ENCODE measurements around the gene NFIC.
A peak's percentile ranks its signal among the peaks of the same experiment; 100 is the strongest.

The NFIC gene

GRCh38 chr19:3433313-3433712 lies 66.9 kb downstream of the NFIC start:
- Histone ChIP-seq H3K4me1 (ENCODE audit: control insufficient read depth, insufficient read depth, low read length) (peaks cover 51% of the 10 kb centered on the region), H3K27me3 (ENCODE audit: control insufficient read depth in 1 of 2, insufficient read depth in 2 of 2, low read length in 2 of 2) (no peaks in the 10 kb centered on the region), H3K27ac (ENCODE audit: low read length) (peak overlapping the region; percentile 88), H3K9me3 (ENCODE audit: control insufficient read depth in 2 of 2, low read length in 2 of 2) (no peaks in the 10 kb centered on the region), H3K4me3 (ENCODE audit: low read length in 2 of 2) (no peak overlapping the region), H3K36me3 (ENCODE audit: control insufficient read depth in 2 of 2, insufficient read depth in 2 of 2, low read length in 2 of 2) (peaks cover 18% of the 10 kb centered on the region in 2 donors), H3K9ac (ENCODE audit: low read length in 2 of 2) (no peak overlapping the region)

- Histone ChIP-seq H3K4me3 (ENCODE audit: low read length in 2 of 2) (no peak overlapping the region), H3K9me3 (ENCODE audit: control insufficient read depth in 2 of 2, low read length in 2 of 2) (no peaks in the 10 kb centered on the region), H3K27me3 (ENCODE audit: control insufficient read depth in 1 of 2, insufficient read depth in 2 of 2, low read length in 2 of 2) (no peaks in the 10 kb centered on the region), H3K4me1 (ENCODE audit: control insufficient read depth, insufficient read depth, low read length) (peaks cover 45% of the 10 kb centered on the region), H3K9ac (ENCODE audit: low read length in 2 of 2) (peak overlapping the region; percentile 71 to 76), H3K36me3 (ENCODE audit: control insufficient read depth in 2 of 2, insufficient read depth in 2 of 2, low read length in 2 of 2) (peaks cover 18 to 21% of the 10 kb centered on the region in 2 donors), H3K27ac (ENCODE audit: low read length) (peak overlapping the region; percentile 88)
Measured at GRCh38 chr19:3433805-3434540, 67.6 kb downstream of the NFIC start.

- no peaks in the 10 kb centered on the region for H3K9me3 ChIP-seq (ENCODE audit: control insufficient read depth in 2 of 2, low read length in 2 of 2)
- H3K27ac ChIP-seq (ENCODE audit: low read length): peak overlapping the region; percentile 88
- H3K9ac ChIP-seq (ENCODE audit: low read length in 2 of 2): peak overlapping the region; percentile 71 to 76
- H3K27me3 ChIP-seq (ENCODE audit: control insufficient read depth in 1 of 2, insufficient read depth in 2 of 2, low read length in 2 of 2): no peaks in the 10 kb centered on the region
- H3K4me3 ChIP-seq (ENCODE audit: low read length in 2 of 2): peak overlapping the region; percentile 66 to 72
- H3K36me3 ChIP-seq (ENCODE audit: control insufficient read depth in 2 of 2, insufficient read depth in 2 of 2, low read length in 2 of 2): peaks cover 18 to 21% of the 10 kb centered on the region in 2 donors
- H3K4me1 ChIP-seq (ENCODE audit: control insufficient read depth, insufficient read depth, low read length): peaks cover 38% of the 10 kb centered on the region
Measured at GRCh38 chr19:3434630-3435553, 68.5 kb downstream of the NFIC start.

GRCh38 chr19:3440082-3440481 lies 73.7 kb downstream of the NFIC start:
- no peak overlapping the region for H3K27ac ChIP-seq (ENCODE audit: low read length)
- no peaks in the 10 kb centered on the region for H3K27me3 ChIP-seq (ENCODE audit: control insufficient read depth in 1 of 2, insufficient read depth in 2 of 2, low read length in 2 of 2)
- no peak overlapping the region for H3K9ac ChIP-seq (ENCODE audit: low read length in 2 of 2)
- H3K9me3 ChIP-seq (ENCODE audit: control insufficient read depth in 2 of 2, low read length in 2 of 2): no peaks in the 10 kb centered on the region
- H3K36me3 ChIP-seq (ENCODE audit: control insufficient read depth in 2 of 2, insufficient read depth in 2 of 2, low read length in 2 of 2): peaks cover 10 to 14% of the 10 kb centered on the region in 2 donors
- no peak overlapping the region for H3K4me3 ChIP-seq (ENCODE audit: low read length in 2 of 2)
- peaks cover 33% of the 10 kb centered on the region for H3K4me1 ChIP-seq (ENCODE audit: control insufficient read depth, insufficient read depth, low read length)

GRCh38 chr19:3441089-3441985 lies 75.0 kb downstream of the NFIC start:
- H3K27ac ChIP-seq (ENCODE audit: low read length): no peak overlapping the region
- H3K27me3 ChIP-seq (ENCODE audit: control insufficient read depth in 1 of 2, insufficient read depth in 2 of 2, low read length in 2 of 2): no peaks in the 10 kb centered on the region
- H3K4me1 ChIP-seq (ENCODE audit: control insufficient read depth, insufficient read depth, low read length): peaks cover 35% of the 10 kb centered on the region
- H3K9ac ChIP-seq (ENCODE audit: low read length in 2 of 2): no peak overlapping the region
- H3K9me3 ChIP-seq (ENCODE audit: control insufficient read depth in 2 of 2, low read length in 2 of 2): no peaks in the 10 kb centered on the region
- H3K36me3 ChIP-seq (ENCODE audit: control insufficient read depth in 2 of 2, insufficient read depth in 2 of 2, low read length in 2 of 2): peaks cover 20 to 23% of the 10 kb centered on the region in 2 donors
- H3K4me3 ChIP-seq (ENCODE audit: low read length in 2 of 2): no peak overlapping the region

GRCh38 chr19:3441986-3442329 lies 75.6 kb downstream of the NFIC start:
- no peak overlapping the region for H3K4me3 ChIP-seq (ENCODE audit: low read length in 2 of 2)
- H3K4me1 ChIP-seq (ENCODE audit: control insufficient read depth, insufficient read depth, low read length): peaks cover 35% of the 10 kb centered on the region
- H3K27ac ChIP-seq (ENCODE audit: low read length): no peak overlapping the region
- H3K9ac ChIP-seq (ENCODE audit: low read length in 2 of 2): no peak overlapping the region
- no peaks in the 10 kb centered on the region for H3K27me3 ChIP-seq (ENCODE audit: control insufficient read depth in 1 of 2, insufficient read depth in 2 of 2, low read length in 2 of 2)
- H3K36me3 ChIP-seq (ENCODE audit: control insufficient read depth in 2 of 2, insufficient read depth in 2 of 2, low read length in 2 of 2): peaks cover 20% of the 10 kb centered on the region in 2 donors
- H3K9me3 ChIP-seq (ENCODE audit: control insufficient read depth in 2 of 2, low read length in 2 of 2): no peaks in the 10 kb centered on the region

- H3K4me1 ChIP-seq (ENCODE audit: control insufficient read depth, insufficient read depth, low read length): peaks cover 35% of the 10 kb centered on the region
Measured at GRCh38 chr19:3442487-3443071, 76.2 kb downstream of the NFIC start.

GRCh38 chr19:3443840-3444694 lies 77.7 kb downstream of the NFIC start:
- Histone ChIP-seq H3K9ac (ENCODE audit: low read length in 2 of 2) (no peak overlapping the region), H3K4me3 (ENCODE audit: low read length in 2 of 2) (peak overlapping the region in 1 of 2 donors; percentile 44), H3K27ac (ENCODE audit: low read length) (peak overlapping the region; percentile 24), H3K36me3 (ENCODE audit: control insufficient read depth in 2 of 2, insufficient read depth in 2 of 2, low read length in 2 of 2) (peaks cover 17 to 25% of the 10 kb centered on the region in 2 donors), H3K27me3 (ENCODE audit: control insufficient read depth in 1 of 2, insufficient read depth in 2 of 2, low read length in 2 of 2) (no peaks in the 10 kb centered on the region), H3K9me3 (ENCODE audit: control insufficient read depth in 2 of 2, low read length in 2 of 2) (no peaks in the 10 kb centered on the region), H3K4me1 (ENCODE audit: control insufficient read depth, insufficient read depth, low read length) (peaks cover 35% of the 10 kb centered on the region)

More at GRCh38 chr19:3442487-3443071, 76.2 kb downstream of the NFIC start:
- Histone ChIP-seq H3K27me3 (ENCODE audit: control insufficient read depth in 1 of 2, insufficient read depth in 2 of 2, low read length in 2 of 2) (no peaks in the 10 kb centered on the region), H3K4me3 (ENCODE audit: low read length in 2 of 2) (no peak overlapping the region), H3K9me3 (ENCODE audit: control insufficient read depth in 2 of 2, low read length in 2 of 2) (no peaks in the 10 kb centered on the region), H3K27ac (ENCODE audit: low read length) (no peak overlapping the region), H3K36me3 (ENCODE audit: control insufficient read depth in 2 of 2, insufficient read depth in 2 of 2, low read length in 2 of 2) (peaks cover 20% of the 10 kb centered on the region in 2 donors), H3K9ac (ENCODE audit: low read length in 2 of 2) (no peak overlapping the region)

GRCh38 chr19:3444695-3445234 lies 78.4 kb downstream of the NFIC start:
- H3K36me3 ChIP-seq (ENCODE audit: control insufficient read depth in 2 of 2, insufficient read depth in 2 of 2, low read length in 2 of 2): peaks cover 19 to 27% of the 10 kb centered on the region in 2 donors
- H3K27me3 ChIP-seq (ENCODE audit: control insufficient read depth in 1 of 2, insufficient read depth in 2 of 2, low read length in 2 of 2): no peaks in the 10 kb centered on the region
- H3K4me3 ChIP-seq (ENCODE audit: low read length in 2 of 2): peak overlapping the region; percentile 1 to 40
- no peak overlapping the region for H3K9ac ChIP-seq (ENCODE audit: low read length in 2 of 2)
- peak overlapping the region; percentile 24 for H3K27ac ChIP-seq (ENCODE audit: low read length)
- no peaks in the 10 kb centered on the region for H3K9me3 ChIP-seq (ENCODE audit: control insufficient read depth in 2 of 2, low read length in 2 of 2)
- H3K4me1 ChIP-seq (ENCODE audit: control insufficient read depth, insufficient read depth, low read length): peaks cover 35% of the 10 kb centered on the region
